Measurements from ENCODE around the gene CIDEC.
"Not testable (repeated sequence)": the region's sequence is repeated elsewhere in the genome, so short reads cannot be mapped to it uniquely, and the experiment has no call there.

DNA sequence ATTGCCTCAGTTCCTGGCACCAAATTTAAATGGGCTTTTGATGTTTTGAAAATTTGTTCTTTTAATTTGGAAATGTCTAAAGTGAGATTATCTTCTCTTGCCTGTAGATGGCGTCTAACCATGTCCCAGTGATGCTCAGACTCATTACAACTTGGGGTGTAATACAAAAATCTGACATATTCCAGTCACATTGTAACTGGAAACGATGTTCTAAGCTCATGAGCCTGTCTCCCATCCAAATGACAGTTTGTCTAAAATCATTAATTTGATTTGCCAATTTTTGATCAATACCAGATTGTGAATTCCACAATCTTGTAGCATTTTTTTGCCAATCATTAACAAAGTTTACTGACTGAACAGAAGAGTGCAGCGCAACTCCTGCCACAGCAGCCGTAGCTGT, 31.2 kb downstream of the CIDEC start:
- TF ChIP-seq POLR2A (IDR thresholded peaks at IDR 0.05; ENCODE audit: control extremely low read depth in 1 of 2, low read depth in 2 of 2, low read length in 2 of 2); EP300 (IDR thresholded peaks at IDR 0.05; ENCODE audit: borderline replicate concordance in 1 of 2, low read depth in 2 of 2, low read length in 2 of 2); CHD7 (IDR thresholded peaks at IDR 0.05; ENCODE audit: insufficient replicate concordance, low read length); NANOG (IDR thresholded peaks at IDR 0.05; ENCODE audit: insufficient read depth, low read depth, low read length, poor library complexity, severe bottlenecking); SP2 (IDR thresholded peaks at IDR 0.05; ENCODE audit: low read length); ZNF274 (IDR thresholded peaks at IDR 0.05; ENCODE audit: borderline replicate concordance, extremely low read depth, low read length): not testable (repeated sequence)
- TF ChIP-seq, protein P1, sequence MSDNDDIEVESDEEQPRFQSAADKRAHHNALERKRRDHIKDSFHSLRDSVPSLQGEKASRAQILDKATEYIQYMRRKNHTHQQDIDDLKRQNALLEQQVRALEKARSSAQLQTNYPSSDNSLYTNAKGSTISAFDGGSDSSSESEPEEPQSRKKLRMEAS (IDR thresholded peaks at IDR 0.05): not testable (repeated sequence)
- TF ChIP-seq, protein P2, sequence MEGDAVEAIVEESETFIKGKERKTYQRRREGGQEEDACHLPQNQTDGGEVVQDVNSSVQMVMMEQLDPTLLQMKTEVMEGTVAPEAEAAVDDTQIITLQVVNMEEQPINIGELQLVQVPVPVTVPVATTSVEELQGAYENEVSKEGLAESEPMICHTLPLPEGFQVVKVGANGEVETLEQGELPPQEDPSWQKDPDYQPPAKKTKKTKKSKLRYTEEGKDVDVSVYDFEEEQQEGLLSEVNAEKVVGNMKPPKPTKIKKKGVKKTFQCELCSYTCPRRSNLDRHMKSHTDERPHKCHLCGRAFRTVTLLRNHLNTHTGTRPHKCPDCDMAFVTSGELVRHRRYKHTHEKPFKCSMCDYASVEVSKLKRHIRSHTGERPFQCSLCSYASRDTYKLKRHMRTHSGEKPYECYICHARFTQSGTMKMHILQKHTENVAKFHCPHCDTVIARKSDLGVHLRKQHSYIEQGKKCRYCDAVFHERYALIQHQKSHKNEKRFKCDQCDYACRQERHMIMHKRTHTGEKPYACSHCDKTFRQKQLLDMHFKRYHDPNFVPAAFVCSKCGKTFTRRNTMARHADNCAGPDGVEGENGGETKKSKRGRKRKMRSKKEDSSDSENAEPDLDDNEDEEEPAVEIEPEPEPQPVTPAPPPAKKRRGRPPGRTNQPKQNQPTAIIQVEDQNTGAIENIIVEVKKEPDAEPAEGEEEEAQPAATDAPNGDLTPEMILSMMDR (IDR thresholded peaks at IDR 0.05; ENCODE audit: control extremely low read depth in 1 of 3, insufficient read depth in 1 of 3, low read depth in 1 of 3, low read length in 3 of 3): peak in 2 of 3 experiments; percentile 15 to 34; a peak in 2 of 4 replicates

All from H1 (cell line).